Lung (tissue), 12 donors: ENCODE results near the gene PRKCH. TPM values are rescaled to one million over a fixed set of nuclear protein-coding genes. Genes with fewer than 3 reads are reported as not detected.

Experiments
- ATAC-seq: fragments of 200-7000 bp; cut with Tn5 transposase; one replicate; pipeline ENCODE4 v1.9.1; 2020; ENCODE audit warnings: moderate number of reproducible peaks; ENCODE audit not compliant: insufficient read depth, low FRiP score
- DNase-seq, 3 donors: peaks; one replicate each; pipeline ENCODE4 v3.0.0-alpha.2; 2013 to 2017
- H3K27ac ChIP-seq, 2 donors: one replicate each; pipeline ENCODE4 v1.5.1; 2013; ENCODE audit warnings: mild to moderate bottlenecking in 2 of 2, moderate library complexity in 2 of 2, control low read depth in 1 of 2, inconsistent platforms in 1 of 2, low read depth in 1 of 2, low read length in 1 of 2
- H3K27me3 ChIP-seq, 3 donors: one replicate each; pipeline ENCODE4 v1.5.1; 2013; ENCODE audit warnings: low read length in 2 of 3; ENCODE audit not compliant: control insufficient read depth in 3 of 3, insufficient read depth in 3 of 3
- H3K36me3 ChIP-seq, 4 donors: one replicate each; pipeline ENCODE4 v1.5.1; 2013; ENCODE audit warnings: low read length in 4 of 4, mild to moderate bottlenecking in 1 of 4, moderate library complexity in 1 of 4; ENCODE audit not compliant: control insufficient read depth in 4 of 4, insufficient read depth in 4 of 4
- H3K4me1 ChIP-seq, 5 donors: one replicate each; pipeline ENCODE4 v1.5.1; 2013; ENCODE audit warnings: low read length in 5 of 5, mild to moderate bottlenecking in 2 of 5, moderate library complexity in 1 of 5; ENCODE audit not compliant: control insufficient read depth in 5 of 5, insufficient read depth in 5 of 5
- H3K4me3 ChIP-seq: one replicate; pipeline ENCODE4 v1.5.1; 2013; ENCODE audit warnings: mild to moderate bottlenecking, control low read depth, moderate library complexity
- H3K9ac ChIP-seq, 2 donors: one replicate each; pipeline ENCODE4 v1.5.1; 2013; ENCODE audit warnings: low read length in 2 of 2, control low read depth in 1 of 2; ENCODE audit not compliant: insufficient read depth in 1 of 2
- H3K9me3 ChIP-seq, 4 donors: one replicate each; pipeline ENCODE4 v1.5.1; 2013; ENCODE audit warnings: low read length in 3 of 4, mild to moderate bottlenecking in 1 of 4, moderate library complexity in 1 of 4; ENCODE audit not compliant: control insufficient read depth in 4 of 4, insufficient read depth in 3 of 4
- CTCF ChIP-seq: IDR thresholded peaks from 2 replicates; pipeline ENCODE4 v1.5.1; 2012; ENCODE audit warnings: mild to moderate bottlenecking; ENCODE audit errors: control extremely low read depth, extremely low read depth
- WGBS, 2 donors: extraction: QIAGEN DNeasy Blood & Tissue Kit; methylation state at CpG; one replicate each; pipeline ENCODE4 v1.1.7; 2013; 5-methylcytosine and 5-hydroxymethylcytosine counted together
- polyA plus RNA-seq, 2 donors: library from polyadenylated mRNA; stranded (reverse); fragments of 200-250 nt; gene quantifications; one replicate each; pipeline ENCODE4 v1.2.1, GENCODE V29; 2013
- total RNA-seq, 2 donors: library from RNA; depleted of rRNA in 1 of 2; stranded (reverse); fragments of >200 nt in 1 of 2; gene quantifications; one replicate each; pipeline ENCODE4 v1.2.1, GENCODE V29; 2014 to 2021
- donor health status: control.
- donor health status: control.
- donor health status: Bipolar disorder and iron deficiency.
- donor health status: healthy.
- donor health status: DM: yes; HTN: yes; CAD: no.

Gene PRKCH
- total and polyA plus RNA-seq, 4 donors = 12.9 to 126 (median 51.4) TPM

- H3K36me3 ChIP-seq = peaks cover 0 to under 1% (median 0%) of the 10 kb centered on the region in 4 donors
- no peaks in the 10 kb centered on the region for H3K9me3 ChIP-seq
- TF ChIP-seq CTCF = no peak
- H3K9ac ChIP-seq = no peak overlapping the region
- peaks cover 0 to 27% (median 0%) of the 10 kb centered on the region in 5 donors for H3K4me1 ChIP-seq
- H3K27me3 ChIP-seq = no peaks in the 10 kb centered on the region
- peak overlapping the region in 1 of 2 donors; percentile 42 for H3K27ac ChIP-seq
- ATAC-seq (no peak), DNase-seq (no peak)
- WGBS, 2 donors = 23 to 45% methylated on average over 2 of the region's 2 CpGs
- H3K4me3 ChIP-seq = no peak overlapping the region
These were observed 95.2 kb downstream of the PRKCH start for GRCh38 chr14:61416591-61416990.

- no peak overlapping the region for H3K27ac ChIP-seq
- H3K9me3 ChIP-seq = no peaks in the 10 kb centered on the region
- 35 to 50% methylated on average over 4 of the region's 4 CpGs for WGBS, 2 donors
- ATAC-seq = no peak
- no peak for DNase-seq
- H3K36me3 ChIP-seq = peaks cover 0 to 1% (median 0%) of the 10 kb centered on the region in 4 donors
- no peak overlapping the region for H3K9ac ChIP-seq
- no peak for TF ChIP-seq CTCF
- peaks cover 0 to 30% (median 0%) of the 10 kb centered on the region in 5 donors for H3K4me1 ChIP-seq
- H3K27me3 ChIP-seq = no peaks in the 10 kb centered on the region
- H3K4me3 ChIP-seq = no peak overlapping the region
These were observed 95.8 kb downstream of the PRKCH start for GRCh38 chr14:61417141-61417540.

- no peak overlapping the region for H3K4me3 ChIP-seq
- H3K9me3 ChIP-seq = no peaks in the 10 kb centered on the region
- H3K4me1 ChIP-seq = peaks cover 0 to 26% (median 0%) of the 10 kb centered on the region in 5 donors
- peaks cover 0 to 1% (median 0%) of the 10 kb centered on the region in 4 donors for H3K36me3 ChIP-seq
- H3K9ac ChIP-seq = no peak overlapping the region
- DNase-seq (peak in 2 of 3 donors; percentile 33 to 69), ATAC-seq (no peak)
- 61 to 67% methylated on average over 7 of the region's 7 CpGs for WGBS, 2 donors
- H3K27me3 ChIP-seq = no peaks in the 10 kb centered on the region
- H3K27ac ChIP-seq = peak overlapping the region in 1 of 2 donors; percentile 49
- no peak for TF ChIP-seq CTCF
These were observed 96.6 kb downstream of the PRKCH start for GRCh38 chr14:61417883-61418455.

- H3K4me1 ChIP-seq = peaks cover 0 to 27% (median 0%) of the 10 kb centered on the region in 5 donors
- no peak for TF ChIP-seq CTCF
- no peak overlapping the region for H3K4me3 ChIP-seq
- no peak for ATAC-seq
- peaks cover 0 to 1% (median 0%) of the 10 kb centered on the region in 4 donors for H3K36me3 ChIP-seq
- 47 to 51% methylated on average over 4 of the region's 4 CpGs for WGBS, 2 donors
- H3K27me3 ChIP-seq = no peaks in the 10 kb centered on the region
- peak in 2 of 3 donors; percentile 35 to 56 for DNase-seq
- H3K27ac ChIP-seq = no peak overlapping the region
- no peaks in the 10 kb centered on the region for H3K9me3 ChIP-seq
- no peak overlapping the region for H3K9ac ChIP-seq
These were observed 97.4 kb downstream of the PRKCH start for GRCh38 chr14:61418746-61419145.
